ENCODE results near the gene ICOS. TPM values are rescaled to one million over a fixed set of nuclear protein-coding genes. Genes with fewer than 3 reads are reported as not detected.

The ICOS gene
- total and polyA plus RNA-seq, 4 donors: 0.49 to 3.1 (median 0.76) TPM

- 84 to 88% methylated on average over 1 of the region's 1 CpG for WGBS, 2 donors
- no peaks in the 10 kb centered on the region for H3K9me3 ChIP-seq (ENCODE audit: control insufficient read depth in 4 of 4, insufficient read depth in 3 of 4, low read length in 3 of 4)
- no peak overlapping the region for H3K27ac ChIP-seq (ENCODE audit: low read depth in 1 of 2, low read length in 1 of 2)
- no peaks in the 10 kb centered on the region for H3K4me1 ChIP-seq (ENCODE audit: control insufficient read depth in 5 of 5, insufficient read depth in 5 of 5, low read length in 5 of 5)
- no peak overlapping the region for H3K9ac ChIP-seq (ENCODE audit: insufficient read depth in 1 of 2, low read length in 2 of 2)
- ATAC-seq (ENCODE audit: insufficient read depth, low FRiP score) (no peak), DNase-seq (no peak)
- TF ChIP-seq CTCF (IDR thresholded peaks at IDR 0.05; ENCODE audit: control extremely low read depth, extremely low read depth): no peak
- no peaks in the 10 kb centered on the region for H3K27me3 ChIP-seq (ENCODE audit: control insufficient read depth in 3 of 3, insufficient read depth in 3 of 3, low read length in 2 of 3)
- no peak overlapping the region for H3K4me3 ChIP-seq
- H3K36me3 ChIP-seq (ENCODE audit: control insufficient read depth in 4 of 4, insufficient read depth in 4 of 4, low read length in 4 of 4): no peaks in the 10 kb centered on the region
Observed at GRCh38 chr2:203948733-203949132, 12.2 kb downstream of the ICOS start.

GRCh38 chr2:203949228-203949627, 12.7 kb downstream of the ICOS start:
- Histone ChIP-seq H3K27me3 (ENCODE audit: control insufficient read depth in 3 of 3, insufficient read depth in 3 of 3, low read length in 2 of 3) (no peaks in the 10 kb centered on the region), H3K9me3 (ENCODE audit: control insufficient read depth in 4 of 4, insufficient read depth in 3 of 4, low read length in 3 of 4) (no peaks in the 10 kb centered on the region), H3K27ac (ENCODE audit: low read depth in 1 of 2, low read length in 1 of 2) (no peak overlapping the region), H3K36me3 (ENCODE audit: control insufficient read depth in 4 of 4, insufficient read depth in 4 of 4, low read length in 4 of 4) (no peaks in the 10 kb centered on the region), H3K9ac (ENCODE audit: insufficient read depth in 1 of 2, low read length in 2 of 2) (no peak overlapping the region), H3K4me1 (ENCODE audit: control insufficient read depth in 5 of 5, insufficient read depth in 5 of 5, low read length in 5 of 5) (no peaks in the 10 kb centered on the region), H3K4me3 (no peak overlapping the region)
- no peak for DNase-seq
- WGBS, 2 donors: 69 to 86% methylated on average over 2 of the region's 2 CpGs
- no peak for ATAC-seq (ENCODE audit: insufficient read depth, low FRiP score)
- no peak for TF ChIP-seq CTCF (IDR thresholded peaks at IDR 0.05; ENCODE audit: control extremely low read depth, extremely low read depth)

GRCh38 chr2:203951366-203951902, 14.9 kb downstream of the ICOS start:
- ATAC-seq (ENCODE audit: insufficient read depth, low FRiP score): no peak
- TF ChIP-seq CTCF (IDR thresholded peaks at IDR 0.05; ENCODE audit: control extremely low read depth, extremely low read depth): no peak
- Histone ChIP-seq H3K9ac (ENCODE audit: insufficient read depth in 1 of 2, low read length in 2 of 2) (no peak overlapping the region), H3K4me3 (no peak overlapping the region), H3K36me3 (ENCODE audit: control insufficient read depth in 4 of 4, insufficient read depth in 4 of 4, low read length in 4 of 4) (no peaks in the 10 kb centered on the region), H3K9me3 (ENCODE audit: control insufficient read depth in 4 of 4, insufficient read depth in 3 of 4, low read length in 3 of 4) (no peaks in the 10 kb centered on the region), H3K4me1 (ENCODE audit: control insufficient read depth in 5 of 5, insufficient read depth in 5 of 5, low read length in 5 of 5) (no peaks in the 10 kb centered on the region), H3K27ac (ENCODE audit: low read depth in 1 of 2, low read length in 1 of 2) (no peak overlapping the region), H3K27me3 (ENCODE audit: control insufficient read depth in 3 of 3, insufficient read depth in 3 of 3, low read length in 2 of 3) (no peaks in the 10 kb centered on the region)
- WGBS, 2 donors: 26 to 49% methylated on average over 10 of the region's 10 CpGs
- DNase-seq: no peak

- ATAC-seq (ENCODE audit: insufficient read depth, low FRiP score) (no peak), DNase-seq (no peak)
- no peak overlapping the region for H3K27ac ChIP-seq (ENCODE audit: low read depth in 1 of 2, low read length in 1 of 2)
- H3K36me3 ChIP-seq (ENCODE audit: control insufficient read depth in 4 of 4, insufficient read depth in 4 of 4, low read length in 4 of 4): no peaks in the 10 kb centered on the region
- WGBS, 2 donors: 84 to 87% methylated on average over 4 of the region's 4 CpGs
- peaks cover 0 to 12% (median 0%) of the 10 kb centered on the region in 5 donors for H3K4me1 ChIP-seq (ENCODE audit: control insufficient read depth in 5 of 5, insufficient read depth in 5 of 5, low read length in 5 of 5)
- H3K4me3 ChIP-seq: no peak overlapping the region
- H3K9me3 ChIP-seq (ENCODE audit: control insufficient read depth in 4 of 4, insufficient read depth in 3 of 4, low read length in 3 of 4): no peaks in the 10 kb centered on the region
- TF ChIP-seq CTCF (IDR thresholded peaks at IDR 0.05; ENCODE audit: control extremely low read depth, extremely low read depth): no peak
- no peak overlapping the region for H3K9ac ChIP-seq (ENCODE audit: insufficient read depth in 1 of 2, low read length in 2 of 2)
- no peaks in the 10 kb centered on the region for H3K27me3 ChIP-seq (ENCODE audit: control insufficient read depth in 3 of 3, insufficient read depth in 3 of 3, low read length in 2 of 3)
Observed at GRCh38 chr2:203959265-203959664, 22.7 kb downstream of the ICOS start.
